H9 (cell line): ENCODE data around the gene METTL21A. TPM values are rescaled to one million over a fixed set of nuclear protein-coding genes. Genes with fewer than 3 reads are reported as not detected.

ENCODE experiments used
- DNase-seq: peaks from one replicate; pipeline ENCODE4 v3.0.0-alpha.2; 2017
- H2AFZ ChIP-seq: one replicate; pipeline ENCODE4 v1.6.1; 2013; ENCODE audit warnings: mild to moderate bottlenecking, low read length, control low read depth, moderate library complexity
- H2AK5ac ChIP-seq: 2 replicates; pipeline ENCODE4 v1.6.1; 2013; ENCODE audit warnings: low read length, control low read depth, mixed read lengths; ENCODE audit not compliant: insufficient read length
- H2BK120ac ChIP-seq: one replicate; pipeline ENCODE4 v1.6.1; 2013; ENCODE audit warnings: low read depth, mild to moderate bottlenecking, low read length, control low read depth, inconsistent platforms; ENCODE audit not compliant: poor library complexity, severe bottlenecking
- H2BK12ac ChIP-seq: 2 replicates; pipeline ENCODE4 v1.6.1; 2013; ENCODE audit warnings: low read length, control low read depth, mixed read lengths, low read depth; ENCODE audit not compliant: insufficient read length
- H2BK15ac ChIP-seq: 2 replicates; pipeline ENCODE4 v1.6.1; 2013; ENCODE audit warnings: low read depth, low read length, control low read depth
- H2BK20ac ChIP-seq: one replicate; pipeline ENCODE4 v1.6.1; 2013; ENCODE audit warnings: low read depth, mild to moderate bottlenecking, low read length, control low read depth, inconsistent platforms; ENCODE audit not compliant: poor library complexity, severe bottlenecking
- H2BK5ac ChIP-seq: 2 replicates; pipeline ENCODE4 v1.6.1; 2013; ENCODE audit warnings: low read length, control low read depth, mixed read lengths; ENCODE audit not compliant: insufficient read length
- H3K14ac ChIP-seq: 2 replicates; pipeline ENCODE4 v1.6.1; 2013; ENCODE audit warnings: low read length, control low read depth; ENCODE audit not compliant: insufficient read depth
- H3K18ac ChIP-seq: 2 replicates; pipeline ENCODE4 v1.6.1; 2013; ENCODE audit warnings: low read depth, mild to moderate bottlenecking, mixed read lengths, low read length, control low read depth; ENCODE audit not compliant: insufficient read length
- H3K23ac ChIP-seq: 2 replicates; pipeline ENCODE4 v1.6.1; 2013; ENCODE audit warnings: low read length, control low read depth, mixed read lengths, low read depth; ENCODE audit not compliant: insufficient read length
- H3K23me2 ChIP-seq: 2 replicates; pipeline ENCODE4 v1.6.1; 2013; ENCODE audit warnings: low read depth, mild to moderate bottlenecking, mixed read lengths, low read length, control low read depth; ENCODE audit not compliant: insufficient read length, poor library complexity, severe bottlenecking
- H3K27ac ChIP-seq: 2 replicates; pipeline ENCODE4 v1.5.1; 2013; ENCODE audit warnings: low read length, control low read depth, mixed read lengths, low read depth; ENCODE audit not compliant: insufficient read length
- H3K27me3 ChIP-seq: 2 replicates; pipeline ENCODE4 v1.6.1; 2013; ENCODE audit warnings: low read length, control low read depth, inconsistent platforms; ENCODE audit not compliant: insufficient read depth
- H3K4ac ChIP-seq: 2 replicates; pipeline ENCODE4 v1.6.1; 2013; ENCODE audit warnings: low read depth, mild to moderate bottlenecking, control low read depth, inconsistent platforms, low read length, moderate library complexity
- H3K4me1 ChIP-seq: 2 replicates; pipeline ENCODE4 v1.6.1; 2013; ENCODE audit warnings: low read length, control low read depth, inconsistent platforms; ENCODE audit not compliant: insufficient read depth
- H3K4me2 ChIP-seq: 2 replicates; pipeline ENCODE4 v1.6.1; 2013; ENCODE audit warnings: low read length, control low read depth, mixed read lengths; ENCODE audit not compliant: insufficient read length, insufficient read depth
- H3K56ac ChIP-seq: 2 replicates; pipeline ENCODE4 v1.6.1; 2013; ENCODE audit warnings: low read depth, mild to moderate bottlenecking, mixed read lengths, low read length, control low read depth; ENCODE audit not compliant: insufficient read length
- H3K79me1 ChIP-seq: 2 replicates; pipeline ENCODE4 v1.6.1; 2013; ENCODE audit warnings: low read depth, mild to moderate bottlenecking, moderate library complexity, low read length, control low read depth, inconsistent platforms; ENCODE audit not compliant: insufficient read depth, poor library complexity, severe bottlenecking
- H3K79me2 ChIP-seq: 2 replicates; pipeline ENCODE4 v1.6.1; 2013; ENCODE audit warnings: low read length, control low read depth, inconsistent platforms; ENCODE audit not compliant: insufficient read depth
- H3K9ac ChIP-seq: 2 replicates; pipeline ENCODE4 v1.6.1; 2013; ENCODE audit warnings: low read length, control low read depth, mixed read lengths; ENCODE audit not compliant: insufficient read length; ENCODE audit errors: extremely low read depth
- H3K9me3 ChIP-seq: one replicate; pipeline ENCODE4 v1.6.1; 2013; ENCODE audit warnings: low read depth, low read length, inconsistent platforms; ENCODE audit not compliant: control insufficient read depth
- H3T11ph ChIP-seq: one replicate; pipeline ENCODE4 v1.6.1; 2013; ENCODE audit warnings: mild to moderate bottlenecking, low read length, control low read depth, inconsistent platforms
- H4K20me1 ChIP-seq: one replicate; pipeline ENCODE4 v1.6.1; 2013; ENCODE audit not compliant: control insufficient read depth, insufficient read length, insufficient read depth
- H4K5ac ChIP-seq: 2 replicates; pipeline ENCODE4 v1.6.1; 2013; ENCODE audit warnings: low read depth, mild to moderate bottlenecking, mixed read lengths, low read length, control low read depth; ENCODE audit not compliant: insufficient read length
- H4K8ac ChIP-seq: replicated peaks from 2 replicates; pipeline ENCODE4 v1.6.1; 2013; ENCODE audit warnings: low read length, control low read depth, mixed read lengths, low read depth; ENCODE audit not compliant: insufficient read length
- H4K91ac ChIP-seq: 2 replicates; pipeline ENCODE4 v1.6.1; 2013; ENCODE audit warnings: low read depth, mild to moderate bottlenecking, moderate library complexity, mixed read lengths, low read length, control low read depth; ENCODE audit not compliant: insufficient read length
- H3K27ac Mint-ChIP-seq, 3 experiments: 2 replicates in 2 of 3; 3 replicates in 1 of 3; pipeline ENCODE4 v1.8.0; 2020 to 2021; ENCODE audit warnings: mixed read lengths in 3 of 3, mild to moderate bottlenecking in 1 of 3, moderate library complexity in 1 of 3
- H3K27me3 Mint-ChIP-seq: 2 replicates; pipeline ENCODE4 v1.8.0; 2021; ENCODE audit warnings: low read depth, mild to moderate bottlenecking, moderate library complexity, mixed read lengths
- H3K36me3 Mint-ChIP-seq, 3 experiments: 2 replicates in 2 of 3; 3 replicates in 1 of 3; pipeline ENCODE4 v1.8.0; 2020 to 2021; ENCODE audit warnings: low read depth in 3 of 3, mixed read lengths in 3 of 3; ENCODE audit not compliant: insufficient read depth in 1 of 3
- H3K4me1 Mint-ChIP-seq, 2 experiments: 2 replicates each; pipeline ENCODE4 v1.8.0; 2020; ENCODE audit warnings: mixed read lengths in 2 of 2
- H3K4me3 Mint-ChIP-seq, 2 experiments: 2 replicates in 1 of 2; 3 replicates in 1 of 2; pipeline ENCODE4 v1.8.0; 2020 to 2021; ENCODE audit warnings: mild to moderate bottlenecking in 2 of 2, mixed read lengths in 2 of 2, moderate library complexity in 1 of 2
- H3K9me3 Mint-ChIP-seq, 2 experiments: 2 replicates in 1 of 2; 3 replicates in 1 of 2; pipeline ENCODE4 v1.8.0; 2020; ENCODE audit warnings: mild to moderate bottlenecking in 2 of 2, mixed read lengths in 2 of 2, moderate library complexity in 1 of 2
- WGBS: extraction: QIAGEN DNeasy Blood & Tissue Kit; methylation state at CpG from one replicate; pipeline ENCODE4 v1.1.7; 2013; ENCODE audit warnings: missing lambda C conversion rate, low lambda C conversion rate, mixed read lengths; ENCODE audit not compliant: insufficient read length; ENCODE audit errors: extremely low coverage; 5-methylcytosine and 5-hydroxymethylcytosine counted together
- total RNA-seq: library from RNA; stranded (reverse); gene quantifications from 2 replicates; pipeline ENCODE4 v1.2.1, GENCODE V29; 2021
- TF ChIP-seq, protein P1 (sequence below): fragments of 200-600 bp; sonication (generic); conservative IDR thresholded peaks from 3 replicates; pipeline ENCODE4 v1.8.0; 2021; ENCODE audit warnings: antibody characterized with exemption, mild to moderate bottlenecking

The METTL21A gene
- total RNA-seq, 1 experiment from 2014 or later, result 65.9 TPM

DNA sequence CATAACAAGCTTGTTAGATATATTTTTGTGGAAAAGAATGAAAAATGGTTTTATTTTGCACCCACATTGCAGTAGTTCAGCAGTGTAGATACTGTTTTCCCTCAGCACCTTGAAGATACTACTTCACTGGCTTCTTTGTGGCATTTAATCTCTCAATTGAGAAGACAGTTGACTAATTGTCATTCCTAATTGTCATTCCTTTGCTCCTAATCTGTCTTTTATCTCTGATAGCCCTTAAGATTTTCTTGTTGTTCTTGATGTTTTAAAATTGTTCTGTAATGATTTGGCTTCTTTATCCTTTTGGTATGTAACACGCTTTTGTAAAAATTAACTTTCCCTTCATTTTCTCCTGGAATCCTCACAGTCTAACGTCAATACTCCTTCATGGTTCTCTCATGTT lies 48.2 kb upstream of the METTL21A start:
- no peaks in the 10 kb centered on the region for H4K20me1 ChIP-seq
- H2BK5ac ChIP-seq, result no peak overlapping the region
- no peak overlapping the region for H2BK20ac ChIP-seq
- H3K36me3 Mint-ChIP-seq, result no peaks in the 10 kb centered on the region
- H3K23me2 ChIP-seq, result no peaks in the 10 kb centered on the region
- no peak overlapping the region for H2BK12ac ChIP-seq
- TF ChIP-seq, protein P1, sequence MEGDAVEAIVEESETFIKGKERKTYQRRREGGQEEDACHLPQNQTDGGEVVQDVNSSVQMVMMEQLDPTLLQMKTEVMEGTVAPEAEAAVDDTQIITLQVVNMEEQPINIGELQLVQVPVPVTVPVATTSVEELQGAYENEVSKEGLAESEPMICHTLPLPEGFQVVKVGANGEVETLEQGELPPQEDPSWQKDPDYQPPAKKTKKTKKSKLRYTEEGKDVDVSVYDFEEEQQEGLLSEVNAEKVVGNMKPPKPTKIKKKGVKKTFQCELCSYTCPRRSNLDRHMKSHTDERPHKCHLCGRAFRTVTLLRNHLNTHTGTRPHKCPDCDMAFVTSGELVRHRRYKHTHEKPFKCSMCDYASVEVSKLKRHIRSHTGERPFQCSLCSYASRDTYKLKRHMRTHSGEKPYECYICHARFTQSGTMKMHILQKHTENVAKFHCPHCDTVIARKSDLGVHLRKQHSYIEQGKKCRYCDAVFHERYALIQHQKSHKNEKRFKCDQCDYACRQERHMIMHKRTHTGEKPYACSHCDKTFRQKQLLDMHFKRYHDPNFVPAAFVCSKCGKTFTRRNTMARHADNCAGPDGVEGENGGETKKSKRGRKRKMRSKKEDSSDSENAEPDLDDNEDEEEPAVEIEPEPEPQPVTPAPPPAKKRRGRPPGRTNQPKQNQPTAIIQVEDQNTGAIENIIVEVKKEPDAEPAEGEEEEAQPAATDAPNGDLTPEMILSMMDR, result no peak
- peaks cover 6% of the 10 kb centered on the region; the same call in 1 of the 2 replicates for H3K4me1 ChIP-seq
- no peak overlapping the region for H2BK120ac ChIP-seq
- no peak overlapping the region for H3K23ac ChIP-seq
- no peak overlapping the region for H3K4me2 ChIP-seq
- no peaks in the 10 kb centered on the region for H3K27me3 ChIP-seq
- H3K79me1 ChIP-seq, result no peaks in the 10 kb centered on the region
- no peak overlapping the region for H3K18ac ChIP-seq
- H4K5ac ChIP-seq, result no peak overlapping the region
- no peaks in the 10 kb centered on the region for H3K9me3 Mint-ChIP-seq
- no peaks in the 10 kb centered on the region for H3K27me3 Mint-ChIP-seq
- no peak overlapping the region for H3K27ac ChIP-seq
- H3K9ac ChIP-seq, result no peak overlapping the region
- no peak overlapping the region for H4K91ac ChIP-seq
- H3K4me3 Mint-ChIP-seq, result no peak overlapping the region
- H3K27ac Mint-ChIP-seq, result peak overlapping the region; percentile 50 to 80 (median 58); a peak in 5 of 7 replicates
- no peak for DNase-seq
- no peak overlapping the region for H4K8ac ChIP-seq
- no peak overlapping the region for H3T11ph ChIP-seq
- no CpG with 5 or more reads among the region's 2 CpGs for WGBS
- no peak overlapping the region for H3K56ac ChIP-seq
- H2AFZ ChIP-seq, result no peak overlapping the region
- no peak overlapping the region for H2AK5ac ChIP-seq
- H3K4me1 Mint-ChIP-seq, result peaks cover 29 to 40% of the 10 kb centered on the region in 2 experiments
- H3K14ac ChIP-seq, result no peak overlapping the region
- no peak overlapping the region for H2BK15ac ChIP-seq
- H3K79me2 ChIP-seq, result no peaks in the 10 kb centered on the region
- no peaks in the 10 kb centered on the region for H3K9me3 ChIP-seq
- H3K4ac ChIP-seq, result no peak overlapping the region
